CD4-positive, alpha-beta T cell treated with Interleukin-17A for 1 hour (primary cell): Measurements from ENCODE around the gene SUFU.
"Not testable (repeated sequence)": the region's sequence is repeated elsewhere in the genome, so short reads cannot be mapped to it uniquely, and the experiment has no call there.

ENCODE experiments used
- DNase-seq: peaks from one replicate; pipeline ENCODE4 v3.0.0-alpha.2; 2020

Gene SUFU

DNA sequence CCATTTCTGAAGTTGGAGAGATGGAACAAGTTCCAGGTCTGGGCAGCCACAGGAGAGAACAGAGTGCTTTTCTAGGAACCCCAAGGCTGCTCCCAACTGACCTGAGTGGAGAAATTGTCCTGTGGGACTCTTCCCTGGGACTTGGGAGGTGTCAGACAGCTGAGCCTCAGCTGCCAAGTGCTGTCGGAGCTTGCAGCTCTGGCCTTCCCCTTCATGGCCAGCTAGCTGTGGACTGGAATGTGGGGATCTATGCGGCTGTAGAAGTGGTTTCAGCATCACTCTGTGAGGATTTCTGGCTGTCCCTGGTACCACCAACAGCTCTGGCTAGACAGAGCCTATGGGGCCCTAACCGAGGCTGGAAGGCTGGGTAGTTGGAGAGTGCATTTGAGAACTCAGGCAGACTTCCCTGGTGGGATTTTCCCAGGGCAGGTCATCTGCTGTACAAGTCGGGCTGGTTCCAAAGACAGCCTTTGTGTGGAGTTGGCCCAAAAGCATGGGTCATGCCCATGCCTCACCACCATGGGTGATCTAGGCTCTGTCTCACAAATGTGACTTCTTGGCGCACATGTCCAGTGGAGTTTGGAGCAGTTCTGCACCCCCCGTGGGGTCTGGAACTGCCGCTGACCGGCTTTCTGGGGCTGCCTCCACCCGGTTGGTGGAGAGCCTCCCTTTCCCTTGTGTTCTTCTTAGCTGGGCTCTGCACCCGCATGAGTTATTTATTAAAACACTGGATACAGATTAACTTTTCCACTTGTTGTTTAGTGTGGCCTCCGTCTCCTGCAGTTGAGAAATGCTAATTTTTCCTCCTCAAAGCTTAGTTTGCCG lies 10.9 kb downstream of the SUFU start:
- DNase-seq: no peak

DNA sequence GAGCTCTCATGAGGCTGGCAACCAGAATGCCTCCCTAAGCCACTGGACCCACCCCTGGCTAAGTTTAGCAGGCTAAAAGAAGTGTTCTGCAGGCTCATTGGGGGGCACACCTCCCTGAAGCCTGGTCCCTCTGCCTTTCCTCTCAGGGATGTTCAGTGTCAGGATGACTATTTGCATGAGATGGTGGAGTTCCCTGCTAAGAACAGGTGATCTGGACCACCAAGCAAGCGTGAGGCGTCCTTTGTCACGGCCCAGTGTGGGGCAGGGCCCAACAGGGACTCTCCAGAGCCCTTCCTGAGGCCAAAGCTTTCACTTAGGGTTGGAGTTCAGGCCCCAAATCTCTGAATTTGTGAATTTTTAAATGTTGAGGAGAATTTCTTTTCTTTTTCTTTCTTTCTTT lies 12.0 kb downstream of the SUFU start:
- DNase-seq: no peak

DNA sequence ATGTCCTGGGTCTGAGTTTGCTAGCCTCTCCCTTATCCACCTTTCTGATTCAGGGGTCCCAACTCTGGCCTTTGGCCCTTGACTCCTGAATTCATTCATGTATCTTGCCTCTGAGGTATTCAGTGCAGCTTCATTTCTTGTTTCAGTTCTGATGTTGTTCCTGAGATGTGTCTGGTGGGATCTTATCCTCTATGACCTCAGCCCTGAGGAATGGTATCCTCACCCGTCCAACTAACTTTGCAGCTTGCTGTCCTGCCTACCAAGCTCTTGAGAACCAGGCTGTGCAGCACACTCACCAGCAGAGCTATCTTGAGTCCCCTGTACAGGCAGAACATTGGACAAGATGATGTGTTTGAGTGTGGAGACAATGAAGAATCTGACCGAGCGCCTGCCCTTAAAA lies 13.8 kb downstream of the SUFU start:
- DNase-seq: no peak

DNA sequence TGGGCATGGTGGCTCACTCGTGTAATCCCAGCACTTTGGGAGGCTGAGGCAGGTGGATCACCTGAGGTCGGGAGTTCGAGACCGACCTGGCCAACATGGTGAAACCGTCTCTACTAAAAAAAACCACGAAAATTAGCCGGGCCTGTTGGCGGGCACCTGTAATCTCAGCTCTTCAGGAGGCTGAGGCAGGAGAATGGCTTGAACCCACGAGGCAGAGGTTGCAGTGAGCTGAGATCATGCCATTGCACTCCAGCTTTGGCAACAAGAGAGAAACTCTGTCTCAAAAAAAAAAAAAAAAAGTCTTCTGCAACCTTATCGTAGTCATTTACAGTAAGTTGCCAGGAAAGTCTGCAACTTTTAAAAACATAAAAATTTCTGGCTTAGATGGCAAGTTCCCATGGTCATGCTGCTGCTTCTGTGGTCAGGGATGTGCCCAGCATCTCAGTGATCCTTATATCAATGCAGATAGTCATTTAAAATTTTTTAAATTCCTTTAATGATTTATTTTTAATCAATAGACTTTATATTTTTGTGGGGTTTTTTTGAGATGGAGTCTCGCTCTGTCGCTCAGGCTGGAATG lies 15.6 kb downstream of the SUFU start:
- no peak for DNase-seq

DNA sequence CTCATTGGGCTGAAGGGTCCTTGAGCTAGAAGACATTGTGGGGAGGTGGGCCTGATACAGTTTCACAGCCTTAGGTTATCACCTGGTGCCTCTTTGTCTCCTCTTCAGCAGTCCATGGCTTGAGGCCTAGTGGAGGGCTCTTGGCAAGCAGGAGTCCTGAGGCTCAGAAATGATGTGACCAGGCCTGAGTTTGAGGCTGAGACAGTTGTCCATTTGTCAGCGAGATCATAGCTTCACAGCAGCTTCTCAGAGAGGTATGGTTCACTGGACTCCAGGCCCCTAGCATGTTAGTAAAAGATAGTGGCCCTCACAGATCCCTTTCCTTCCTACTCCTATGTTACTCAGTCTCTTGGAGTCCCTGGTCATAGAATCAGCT lies 19.1 kb downstream of the SUFU start:
- DNase-seq: no peak

DNA sequence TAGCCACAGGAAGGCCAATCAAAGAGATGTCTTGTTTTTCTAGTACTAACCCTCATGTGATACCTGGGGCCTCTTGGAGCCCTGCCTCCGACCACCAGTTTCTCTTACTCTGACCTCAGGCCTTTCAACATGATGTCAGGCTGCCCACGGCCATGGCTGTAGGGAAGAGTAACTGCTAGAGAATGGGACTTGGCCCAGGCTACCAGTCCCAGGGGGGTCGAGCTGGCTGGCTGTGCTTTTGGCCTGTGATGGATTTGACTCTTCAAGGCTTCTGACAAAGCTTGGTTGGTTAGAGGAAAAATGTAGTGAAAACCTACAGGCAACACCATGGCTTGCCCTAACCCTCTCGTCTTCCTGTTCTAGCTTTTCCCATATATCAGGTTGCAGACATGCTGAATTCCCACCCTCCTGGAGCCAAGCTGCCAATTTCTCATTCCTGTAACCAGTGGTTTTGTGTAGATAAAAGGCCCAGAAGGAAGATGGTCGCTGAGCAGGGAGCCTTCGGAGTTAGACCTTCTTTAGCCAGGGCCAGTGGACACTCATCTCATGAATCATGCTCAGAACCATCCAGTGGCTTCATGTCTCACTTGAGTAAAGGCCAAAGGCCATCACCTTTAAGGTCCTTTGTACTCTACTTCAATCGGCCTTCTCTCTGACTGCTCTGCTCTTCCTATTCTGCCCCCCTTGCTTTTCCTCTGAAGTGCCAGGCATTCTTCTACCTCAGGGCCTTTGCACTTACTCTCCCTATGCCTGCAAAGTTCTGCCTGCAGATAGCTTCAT lies 19.7 kb downstream of the SUFU start:
- no peak for DNase-seq

DNA sequence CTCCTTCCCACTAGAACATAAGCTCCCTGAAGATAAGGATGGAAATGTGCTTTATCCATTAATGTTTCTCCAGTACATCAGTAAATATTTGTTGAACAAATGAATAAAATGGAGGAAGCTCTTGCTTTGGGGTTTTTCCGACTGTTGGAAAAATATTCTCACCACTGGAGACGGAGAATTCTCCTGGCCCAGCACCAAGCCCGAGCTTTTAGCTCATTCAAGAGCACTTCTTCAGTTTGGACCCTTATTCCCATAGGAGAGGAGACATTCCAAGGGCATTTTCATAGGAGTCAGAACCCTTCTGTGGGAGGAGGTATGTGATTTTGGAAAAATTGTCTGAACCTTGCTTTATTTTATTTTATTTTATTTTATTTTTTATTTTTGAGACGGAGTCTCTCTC lies 21.0 kb downstream of the SUFU start:
- DNase-seq: no peak

DNA sequence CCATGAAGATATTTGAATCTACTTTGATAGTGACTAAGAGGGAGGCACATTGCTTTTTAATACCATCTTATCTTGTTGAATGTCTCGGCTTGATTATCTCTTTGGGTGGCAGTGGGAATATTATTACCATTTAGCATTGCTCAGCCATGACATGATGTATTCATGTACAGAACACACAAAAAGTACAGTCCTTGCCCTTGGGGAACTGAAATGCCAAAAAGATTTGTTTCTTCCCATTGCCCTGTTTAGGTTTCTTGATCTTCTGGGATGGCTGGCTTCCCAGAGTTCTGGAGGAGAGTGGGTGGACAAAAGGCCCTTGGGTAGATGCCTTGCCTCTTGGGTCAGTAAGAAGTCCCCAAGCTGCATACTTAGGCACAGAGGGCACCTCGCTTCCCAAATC lies 23.8 kb downstream of the SUFU start:
- no peak for DNase-seq

DNA sequence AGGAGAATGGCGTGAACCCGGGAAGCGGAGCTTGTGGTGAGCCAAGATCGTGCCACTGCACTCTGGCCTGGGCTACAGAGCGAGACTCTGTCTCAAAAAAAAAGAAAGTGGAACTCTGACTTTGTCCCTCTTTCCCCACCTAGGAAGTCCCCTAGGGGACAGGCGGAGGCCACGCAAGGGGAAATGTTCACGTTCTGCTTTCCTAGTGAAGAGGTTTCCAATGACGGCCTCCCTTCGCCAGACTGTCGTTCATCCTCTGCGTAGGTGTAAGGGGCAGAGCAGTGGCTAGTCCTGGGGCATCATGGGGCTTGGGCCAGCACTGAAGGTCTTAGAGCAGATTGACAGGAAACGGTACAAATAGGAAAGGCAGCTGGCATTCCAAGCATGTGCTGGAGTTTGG lies 30.6 kb downstream of the SUFU start:
- DNase-seq: no peak

DNA sequence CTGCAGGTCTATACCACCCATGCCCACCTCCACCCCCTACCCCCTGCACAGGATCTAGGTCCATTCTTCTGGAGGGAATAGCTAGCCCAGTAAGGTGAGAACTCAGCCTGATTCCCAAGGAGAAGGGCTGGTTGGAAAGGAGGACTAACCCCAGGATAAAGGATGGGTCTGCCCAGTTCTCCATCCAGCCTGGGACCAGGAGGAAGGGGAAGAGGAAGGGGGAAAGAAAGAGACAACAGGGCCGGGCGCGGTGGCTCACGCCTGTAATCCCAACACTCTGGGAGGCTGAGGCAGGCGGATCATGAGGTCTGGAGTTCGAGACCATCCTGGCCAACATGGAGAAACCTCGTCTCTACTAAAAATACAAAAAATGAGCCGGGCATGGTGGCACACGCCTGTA lies 31.2 kb downstream of the SUFU start:
- DNase-seq: not testable (repeated sequence)

DNA sequence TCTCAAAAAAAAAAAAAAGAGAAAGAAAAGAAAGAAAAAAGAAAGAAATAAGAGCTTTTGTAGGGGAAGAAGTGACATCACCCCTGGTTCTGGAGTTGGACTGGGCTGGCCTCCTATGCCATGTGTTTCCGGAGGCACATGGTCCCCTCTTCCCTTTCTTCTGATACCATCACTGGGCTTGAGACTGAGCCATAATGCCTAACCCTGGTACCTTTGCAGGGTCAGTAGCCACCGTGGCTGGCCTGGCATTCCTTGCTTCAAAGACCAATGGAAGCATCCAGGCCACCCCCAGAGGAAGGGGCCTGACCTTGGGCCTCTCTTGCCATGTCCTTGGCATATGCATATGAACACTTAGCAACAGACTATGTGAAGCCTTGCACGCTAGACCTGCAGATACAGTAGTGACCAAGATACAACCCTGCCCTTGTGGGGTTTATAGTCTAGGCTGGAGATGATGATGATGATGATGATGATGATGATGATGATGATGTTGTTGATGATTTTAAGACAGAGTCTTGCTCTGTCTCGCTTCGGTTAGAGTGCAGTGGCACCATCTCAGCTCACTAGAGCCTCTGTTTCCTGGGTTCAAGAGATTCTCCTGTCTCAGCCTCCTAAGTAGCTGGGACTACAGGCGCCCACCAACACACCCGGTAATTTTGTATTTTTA lies 31.8 kb downstream of the SUFU start:
- no peak for DNase-seq

DNA sequence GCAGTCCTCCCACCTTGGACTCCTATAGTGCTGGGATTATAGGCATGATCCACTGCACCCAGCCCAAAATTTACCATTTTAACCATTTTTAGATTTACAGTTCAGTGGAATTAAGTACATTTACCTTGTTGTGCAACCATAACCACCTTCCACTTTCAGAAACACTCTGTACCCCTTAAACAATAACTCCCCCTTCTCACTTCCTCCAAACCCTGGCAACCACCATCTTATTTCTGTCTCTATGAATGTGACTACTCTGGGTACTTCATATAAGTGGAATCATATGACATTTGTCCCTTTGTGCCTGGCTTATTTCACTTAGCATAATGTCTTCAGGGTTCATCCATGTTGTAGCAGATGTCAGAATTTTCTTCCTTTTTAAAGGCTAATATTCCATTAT lies 33.6 kb downstream of the SUFU start:
- no peak for DNase-seq

DNA sequence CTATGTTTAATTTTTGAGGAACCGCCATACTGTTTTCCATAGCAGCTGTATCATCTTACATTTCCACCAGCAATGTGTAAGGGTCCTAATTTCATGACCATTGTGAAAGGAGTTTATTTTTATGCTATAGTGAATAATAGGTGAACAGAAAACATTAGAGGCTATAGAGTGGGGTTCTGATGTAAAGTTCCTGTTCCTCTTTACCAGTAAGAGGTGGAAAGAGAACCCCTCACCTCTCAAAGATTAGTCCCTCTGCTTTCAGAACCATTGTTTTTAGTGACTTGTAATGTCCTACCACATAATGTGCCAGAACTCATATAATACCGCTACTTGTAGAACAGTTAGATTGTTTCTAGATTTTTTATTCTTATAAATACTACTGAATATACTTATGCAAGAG lies 34.2 kb downstream of the SUFU start:
- no peak for DNase-seq

DNA sequence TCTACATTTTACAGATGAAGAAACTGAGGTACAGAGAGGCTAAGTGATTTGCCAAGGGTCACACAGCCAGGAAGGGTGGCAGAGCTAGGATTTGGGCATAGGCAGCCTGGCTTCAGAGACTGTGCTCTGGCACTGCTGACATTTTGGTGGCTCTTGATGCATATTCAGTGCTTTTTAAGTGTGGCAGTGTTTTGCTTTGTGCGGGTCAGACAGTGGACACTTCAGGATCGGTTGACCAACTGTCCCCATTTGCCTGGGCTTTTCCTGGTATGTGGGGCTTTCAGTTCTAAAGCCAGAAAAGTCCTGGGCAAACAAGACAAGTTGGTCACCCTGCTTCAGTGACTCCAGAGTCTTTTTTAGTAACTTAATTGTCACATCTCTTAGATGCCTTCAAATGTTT lies 35.0 kb downstream of the SUFU start:
- DNase-seq: no peak

DNA sequence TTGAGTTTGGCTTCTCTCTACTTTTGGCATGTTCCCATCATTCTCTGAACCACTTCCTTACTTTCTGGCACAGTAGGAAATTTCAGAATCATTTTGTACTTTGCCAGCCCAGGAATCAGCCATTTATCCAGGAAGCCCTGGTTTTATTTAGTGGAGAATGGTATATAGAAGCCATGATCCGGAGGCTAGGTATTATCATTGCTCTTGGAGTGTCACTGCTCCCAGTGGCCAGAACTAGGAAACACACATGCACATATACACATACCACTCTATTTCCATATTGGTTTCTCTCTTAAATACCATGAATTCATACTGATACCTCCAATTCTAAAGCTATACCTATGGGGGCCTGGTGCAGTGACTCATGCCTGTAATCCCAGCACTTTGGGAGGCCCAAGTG lies 36.3 kb downstream of the SUFU start:
- DNase-seq: no peak

DNA sequence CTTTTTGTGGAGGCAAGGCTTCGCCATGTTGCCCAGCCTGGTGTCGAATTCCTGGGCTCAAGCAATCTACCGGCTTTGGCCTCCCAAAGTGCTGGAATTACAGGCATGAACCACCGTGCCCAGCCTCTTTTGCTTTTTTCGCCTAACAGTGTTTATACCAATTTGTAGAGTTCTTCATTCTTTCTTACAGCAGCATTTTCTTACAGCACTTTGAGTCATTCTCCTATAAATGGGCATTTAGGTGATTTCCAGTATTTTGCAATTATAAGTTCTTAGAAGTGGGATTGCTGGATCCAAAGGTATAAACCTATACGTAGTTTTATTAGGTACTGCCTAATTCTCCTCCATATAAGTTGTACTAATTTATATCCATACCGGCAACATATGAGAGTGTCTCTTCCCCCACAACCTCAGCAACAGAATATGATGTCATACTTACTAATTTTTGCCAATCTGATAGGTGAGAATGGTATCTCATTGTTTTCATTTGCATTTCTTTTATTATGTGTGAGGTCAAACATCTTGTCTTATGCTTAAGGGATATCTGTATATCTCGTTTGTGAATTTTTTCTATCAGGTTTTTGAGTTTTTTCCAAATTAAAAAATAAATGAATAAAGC lies 39.1 kb downstream of the SUFU start:
- no peak for DNase-seq

DNA sequence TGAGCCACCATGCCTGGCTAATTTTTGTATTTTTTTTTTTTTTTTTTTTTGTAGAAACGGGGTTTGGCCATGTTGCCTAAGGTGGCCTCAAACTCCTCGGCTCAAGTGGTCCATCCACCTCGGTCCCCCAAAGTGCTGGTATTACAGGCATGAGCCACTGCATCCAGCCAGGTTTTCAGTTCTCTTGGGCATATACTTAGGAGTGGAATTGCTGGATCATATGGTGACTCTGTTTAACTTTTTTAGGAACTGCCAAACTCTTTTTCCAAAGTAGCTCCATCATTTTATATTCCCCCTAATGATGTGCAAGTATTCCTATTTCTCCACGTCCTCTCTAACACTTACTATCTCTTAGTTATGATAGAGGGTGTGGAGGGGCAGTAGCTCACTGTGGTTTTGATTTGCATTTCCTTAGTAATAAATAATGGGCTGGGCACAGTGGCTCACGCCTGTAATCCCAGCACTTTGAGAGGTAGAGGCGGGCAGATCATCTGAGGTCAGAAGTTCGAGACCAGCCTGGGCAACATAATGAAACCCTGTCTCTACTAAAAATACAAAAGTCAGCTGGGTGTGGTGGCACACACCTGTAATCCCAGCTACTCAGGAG lies 41.6 kb downstream of the SUFU start:
- no peak for DNase-seq

DNA sequence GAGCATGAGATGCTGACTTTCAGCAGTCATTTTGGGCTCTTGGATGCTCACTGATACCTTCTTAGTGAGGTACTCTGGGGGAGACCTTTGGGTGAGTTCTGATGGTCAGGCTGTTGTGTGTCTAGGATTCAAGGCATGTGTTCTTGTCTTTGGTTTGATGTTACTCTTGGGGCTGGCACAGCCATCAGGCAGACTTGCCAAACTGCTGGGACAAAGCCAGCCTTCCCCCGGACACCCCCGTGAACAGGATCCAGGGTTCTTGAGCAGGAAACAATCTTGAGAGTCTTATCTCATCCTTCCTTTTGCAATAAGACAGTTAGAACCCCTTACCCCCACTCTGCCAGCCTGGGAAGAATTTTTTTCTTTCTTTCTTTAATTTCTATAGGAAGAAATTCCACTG lies 42.2 kb downstream of the SUFU start:
- DNase-seq: no peak

DNA sequence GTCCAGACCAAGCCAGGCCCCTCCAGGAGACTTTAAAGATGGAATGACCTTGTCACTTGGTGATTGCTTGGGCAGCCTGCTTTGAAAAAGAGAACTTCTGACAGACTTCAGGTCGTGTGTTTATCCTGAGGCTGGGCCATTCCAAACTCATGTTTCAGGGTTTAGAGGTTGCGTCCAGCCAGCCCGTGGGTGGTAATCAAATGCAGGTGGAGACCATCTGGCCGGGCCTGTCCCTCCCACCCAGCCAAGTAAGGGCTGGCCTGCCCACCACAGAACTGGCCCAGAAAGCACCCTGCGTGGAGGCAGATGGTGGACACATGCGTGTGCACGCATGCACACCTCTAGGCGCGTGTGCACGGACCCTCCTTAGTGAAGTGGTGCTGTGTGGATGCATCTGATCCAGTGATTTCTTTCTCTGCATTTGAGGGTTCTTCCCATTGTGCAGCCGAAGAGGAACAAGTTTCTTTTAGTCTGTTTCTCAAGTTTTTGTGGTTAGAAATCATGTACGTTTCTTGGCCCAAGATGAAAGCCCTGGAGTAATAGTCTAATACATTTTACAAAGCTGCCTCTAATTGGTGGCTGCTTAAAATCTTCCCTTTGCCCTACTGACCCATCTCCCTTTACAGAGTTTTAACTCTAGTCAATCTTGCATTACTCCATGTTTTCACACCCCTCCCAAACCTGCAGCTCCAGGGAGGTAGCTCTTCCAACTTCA lies 43.0 kb downstream of the SUFU start:
- DNase-seq: no peak

DNA sequence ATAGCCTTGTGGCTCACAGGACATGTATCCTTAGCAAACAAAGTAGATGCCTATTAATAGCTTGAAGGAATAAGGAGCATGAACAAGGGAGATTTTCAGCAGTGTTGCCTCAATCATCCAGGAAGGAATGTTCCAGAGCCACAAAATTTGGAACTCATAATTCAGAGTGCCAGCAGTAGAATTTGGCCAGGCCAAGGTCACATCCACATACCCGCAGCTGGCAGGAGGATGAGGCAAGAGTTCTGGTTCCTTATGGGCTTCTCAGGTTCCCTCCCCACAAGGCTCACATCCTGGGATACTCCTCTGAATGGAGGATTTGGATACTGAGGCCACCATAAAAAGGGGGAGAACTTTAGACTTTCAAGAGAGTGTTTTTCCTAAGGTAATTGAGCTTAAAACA lies 45.8 kb downstream of the SUFU start:
- no peak for DNase-seq

DNA sequence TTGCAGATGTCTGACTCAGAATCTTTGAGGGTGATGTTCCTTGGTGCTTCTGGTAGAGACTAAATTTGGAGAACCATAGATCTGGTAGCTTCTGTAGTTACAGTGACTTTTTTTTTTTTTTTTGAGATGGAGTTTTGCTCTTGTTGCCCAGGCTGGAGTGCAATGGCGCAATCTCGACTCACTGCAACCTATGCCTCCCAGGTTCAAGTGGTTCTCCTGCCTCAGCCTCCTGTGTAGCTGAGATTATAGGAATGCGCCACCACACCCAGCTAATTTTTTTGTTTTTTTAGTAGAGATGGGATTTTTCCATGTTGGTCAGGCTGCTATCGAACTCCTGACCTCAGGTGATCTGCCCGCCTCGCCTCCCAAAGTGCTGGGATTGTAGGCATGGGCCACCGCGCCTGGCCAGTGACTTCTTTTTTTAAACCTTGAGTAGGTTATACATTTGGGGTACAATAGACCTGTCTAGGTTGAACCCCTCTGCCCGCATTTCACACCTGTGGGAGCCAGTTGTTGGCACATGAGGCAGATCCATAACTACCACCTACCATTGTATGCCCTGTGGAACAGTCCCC lies 47.0 kb downstream of the SUFU start:
- DNase-seq: no peak

DNA sequence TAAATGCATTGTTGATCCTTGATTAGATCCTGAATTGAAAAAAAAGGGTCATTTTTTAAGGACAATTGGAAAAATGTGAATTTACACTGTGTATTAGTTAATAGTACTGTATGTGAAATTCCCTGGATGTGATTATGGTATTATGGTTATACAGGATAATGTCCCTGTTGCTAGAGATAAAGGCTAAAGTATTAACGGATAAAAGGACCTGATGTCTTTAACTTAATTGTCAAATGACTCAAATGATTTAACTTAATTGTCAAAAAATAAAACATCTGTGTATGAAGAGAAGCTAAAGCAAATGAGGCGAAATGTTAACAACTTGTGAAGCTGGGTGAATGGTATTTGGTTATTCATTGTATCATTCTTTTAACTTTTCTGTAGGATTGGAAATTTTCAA lies 48.8 kb downstream of the SUFU start:
- DNase-seq: no peak
